Cortex of kidney (tissue), 1 donor: Measurements from ENCODE around the gene LMOD1.

ENCODE experiments used
- DNase-seq: peaks from one replicate; lab custom pipeline; 2025; lab: John Stamatoyannopoulos, UW

Gene LMOD1

GRCh38 chr1:201891451-201892045 is 54.8 kb downstream of the LMOD1 start:
- no peak for DNase-seq

GRCh38 chr1:201890806-201891450 is 55.4 kb downstream of the LMOD1 start:
- DNase-seq, result no peak

DNA sequence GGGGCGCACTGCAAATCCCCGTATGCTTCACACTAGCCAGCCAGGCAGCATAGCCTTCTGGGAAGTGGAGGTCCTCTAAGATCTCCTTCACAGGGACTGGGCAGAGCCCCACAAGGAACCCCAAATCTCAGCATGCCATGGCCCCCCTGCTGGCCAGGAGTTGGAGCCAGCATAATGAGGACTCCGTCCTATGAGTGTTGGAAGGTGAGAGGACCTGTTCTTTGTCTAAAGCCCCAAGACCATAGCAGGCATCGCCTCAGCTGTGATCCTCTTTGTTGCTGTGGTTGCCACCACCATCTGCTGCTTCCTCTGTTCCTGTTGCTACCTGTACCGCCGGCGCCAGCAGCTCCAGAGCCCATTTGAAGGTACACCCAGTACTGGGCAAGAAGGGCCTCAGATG is 56.1 kb downstream of the LMOD1 start:
- no peak for DNase-seq

- DNase-seq, result no peak
Observed at GRCh38 chr1:201889090-201889968, 57.0 kb downstream of the LMOD1 start.

DNA sequence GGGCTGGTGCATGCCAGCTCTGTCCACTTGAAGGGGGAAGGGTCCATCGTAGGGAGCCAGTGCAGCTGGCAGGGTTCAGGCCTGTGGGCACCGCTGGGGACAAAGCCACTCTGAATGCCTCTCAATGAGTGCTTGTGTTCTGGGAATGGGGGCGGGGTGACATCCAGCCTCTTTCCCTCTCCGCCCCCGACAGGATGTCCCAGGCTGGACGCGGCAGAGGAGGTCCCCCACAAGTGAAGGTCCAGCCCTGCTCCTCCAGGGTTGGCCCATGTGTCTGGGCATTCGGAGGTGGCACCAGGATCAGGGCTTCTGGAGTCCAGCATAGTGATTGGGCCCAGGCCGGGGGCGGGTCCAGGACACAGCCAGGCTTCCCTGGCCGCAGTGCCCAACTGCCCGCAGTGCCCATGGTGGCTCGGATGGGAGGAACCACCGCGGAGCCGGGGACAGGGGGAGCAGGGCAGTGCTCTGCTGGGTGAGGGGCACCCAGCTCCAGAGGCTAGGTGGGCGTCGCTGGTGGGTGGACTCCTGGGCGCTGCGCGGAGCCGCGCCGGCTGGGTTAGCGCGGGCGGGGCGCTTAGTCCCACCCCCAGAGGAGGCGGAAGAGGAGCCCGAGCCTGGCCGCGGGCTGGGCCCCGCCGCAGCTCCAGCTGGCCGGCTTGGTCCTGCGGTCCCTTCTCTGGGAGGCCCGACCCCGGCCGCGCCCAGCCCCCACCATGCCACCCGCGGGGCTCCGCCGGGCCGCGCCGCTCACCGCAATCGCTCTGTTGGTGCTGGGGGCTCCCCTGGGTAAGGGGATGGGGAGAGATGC is 57.9 kb downstream of the LMOD1 start, which contains the start of gene SHISA4:
SHISA4 (plus strand) TSS at position 617 of the 808 bp plus-strand sequence; CDS start at position 714, 97 bp downstream.
- DNase-seq, result no peak

DNA sequence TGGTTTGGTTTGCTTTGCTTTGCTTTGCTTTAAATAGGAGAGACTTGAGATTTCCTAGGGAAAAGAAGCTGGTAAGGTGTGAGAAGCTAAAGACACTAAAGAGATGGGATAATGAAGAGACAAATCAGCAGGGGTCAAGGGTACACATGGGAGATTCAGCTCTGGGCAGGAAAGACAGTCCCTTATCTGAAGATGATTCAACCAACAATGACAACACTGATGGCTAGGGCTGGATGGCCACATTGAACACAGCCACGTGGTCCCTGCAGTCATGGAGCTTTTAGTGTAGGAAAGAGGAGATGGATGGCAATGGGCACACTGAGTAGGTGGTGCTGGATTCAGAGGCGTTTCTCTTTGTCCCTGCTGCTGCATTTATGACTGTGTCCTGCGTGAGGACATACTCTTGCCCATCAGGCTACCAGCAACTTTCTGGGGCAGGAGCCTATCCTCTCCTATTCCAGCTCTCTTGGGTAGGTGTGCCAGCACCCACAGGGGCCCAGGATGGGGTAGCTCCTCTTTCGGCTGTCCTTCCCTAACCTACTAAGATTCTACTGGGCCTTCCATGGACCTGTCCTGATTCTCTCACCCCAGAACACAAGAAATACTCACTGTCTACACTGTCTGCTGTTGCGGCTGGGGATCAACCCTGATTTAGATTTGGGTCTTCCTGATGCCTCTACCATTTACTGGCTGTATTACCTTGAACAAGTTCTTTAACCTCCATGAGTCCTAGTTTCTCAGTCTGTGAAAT is 59.1 kb downstream of the LMOD1 start:
- no peak for DNase-seq

DNA sequence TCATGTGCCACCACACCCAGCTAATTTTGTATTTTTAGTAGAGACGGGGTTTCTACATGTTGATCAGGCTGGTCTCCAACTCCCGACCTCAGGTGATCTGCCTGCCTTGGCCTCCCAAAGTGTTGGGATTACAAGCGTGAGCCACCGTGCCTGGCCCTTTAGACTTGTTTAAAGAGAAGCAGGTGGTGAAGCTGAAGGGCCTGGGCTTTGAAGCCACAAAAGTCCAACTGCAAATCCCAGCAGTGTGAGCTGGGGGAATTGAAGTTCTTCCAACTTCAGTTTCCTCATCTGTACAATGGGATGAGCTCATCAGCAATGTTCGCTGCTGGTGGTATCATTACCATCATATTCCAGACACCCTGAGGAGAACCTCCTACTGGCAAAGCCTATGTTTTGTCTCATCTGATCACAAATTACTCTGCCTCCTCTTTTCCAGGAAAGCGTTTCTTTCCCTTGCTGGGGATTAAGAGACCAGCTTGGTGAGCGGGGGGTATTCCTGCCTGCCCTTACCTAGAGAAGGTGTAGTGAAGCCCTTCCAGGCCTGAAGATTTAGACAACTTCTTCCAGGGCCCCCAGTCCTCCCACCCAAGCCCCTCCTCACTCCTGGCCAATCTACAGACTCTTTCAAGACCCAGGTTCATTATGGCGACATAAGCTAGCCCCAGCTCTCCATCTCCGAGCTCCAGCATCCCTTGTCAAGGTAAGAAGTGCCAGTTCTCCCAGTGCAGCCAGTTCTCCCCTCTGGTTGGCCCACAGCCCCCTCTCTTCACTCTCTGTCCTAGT is 60.1 kb downstream of the LMOD1 start:
- DNase-seq, result no peak

- no peak for DNase-seq
Observed at GRCh38 chr1:201885531-201886075, 60.7 kb downstream of the LMOD1 start.

DNA sequence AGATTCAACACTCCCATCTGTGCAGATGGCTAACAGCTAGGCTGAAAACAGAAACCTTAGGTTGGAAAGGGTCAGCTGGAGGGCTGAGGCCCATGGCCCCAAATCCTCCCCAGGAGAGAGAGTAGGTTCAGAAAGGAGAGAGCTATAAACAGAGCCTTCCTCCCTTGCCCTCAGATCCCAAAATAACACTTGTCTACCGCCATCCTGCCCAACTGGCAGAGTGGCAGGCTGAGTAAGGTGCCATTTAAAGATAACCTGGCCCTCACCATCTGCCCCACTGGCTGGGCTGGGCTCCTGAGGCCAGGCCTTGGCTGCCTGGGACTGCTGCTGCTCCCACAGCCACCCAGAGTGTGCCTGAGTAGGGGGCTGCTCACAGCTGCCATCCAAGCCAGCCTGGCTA is 61.9 kb downstream of the LMOD1 start:
- DNase-seq, result no peak

GRCh38 chr1:201883786-201884185 is 62.6 kb downstream of the LMOD1 start:
- DNase-seq, result no peak

- DNase-seq, result no peak
Observed at GRCh38 chr1:201883266-201883665, 63.1 kb downstream of the LMOD1 start.

DNA sequence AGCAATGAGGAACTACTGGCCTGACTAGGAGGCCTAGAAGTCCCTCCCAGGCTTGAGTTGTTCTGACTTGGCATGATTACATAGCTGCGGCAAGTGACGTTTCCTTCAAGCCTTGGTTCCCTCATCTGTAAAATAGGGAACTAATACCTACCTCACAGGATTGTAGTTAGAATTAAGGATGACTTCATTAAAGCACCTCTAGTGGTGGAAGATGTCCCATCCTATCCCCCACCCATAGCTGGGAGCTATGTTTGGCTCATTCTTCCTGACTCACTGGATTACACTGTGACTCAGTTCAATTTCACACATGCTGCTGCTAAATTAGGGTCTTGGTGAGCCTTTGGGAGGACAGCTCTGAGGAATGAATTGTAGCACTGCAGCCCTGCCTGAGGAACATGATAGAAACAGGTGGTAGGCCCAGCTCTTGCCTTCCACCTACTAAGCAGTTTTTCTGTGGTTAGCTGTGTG is 63.6 kb downstream of the LMOD1 start:
- no peak for DNase-seq

- DNase-seq, result no peak
Observed at GRCh38 chr1:201881617-201882016, 64.7 kb downstream of the LMOD1 start.

GRCh38 chr1:201880928-201881571 is 65.3 kb downstream of the LMOD1 start:
- DNase-seq, result no peak

- no peak for DNase-seq
Observed at GRCh38 chr1:201877877-201878401, 68.4 kb downstream of the LMOD1 start.

DNA sequence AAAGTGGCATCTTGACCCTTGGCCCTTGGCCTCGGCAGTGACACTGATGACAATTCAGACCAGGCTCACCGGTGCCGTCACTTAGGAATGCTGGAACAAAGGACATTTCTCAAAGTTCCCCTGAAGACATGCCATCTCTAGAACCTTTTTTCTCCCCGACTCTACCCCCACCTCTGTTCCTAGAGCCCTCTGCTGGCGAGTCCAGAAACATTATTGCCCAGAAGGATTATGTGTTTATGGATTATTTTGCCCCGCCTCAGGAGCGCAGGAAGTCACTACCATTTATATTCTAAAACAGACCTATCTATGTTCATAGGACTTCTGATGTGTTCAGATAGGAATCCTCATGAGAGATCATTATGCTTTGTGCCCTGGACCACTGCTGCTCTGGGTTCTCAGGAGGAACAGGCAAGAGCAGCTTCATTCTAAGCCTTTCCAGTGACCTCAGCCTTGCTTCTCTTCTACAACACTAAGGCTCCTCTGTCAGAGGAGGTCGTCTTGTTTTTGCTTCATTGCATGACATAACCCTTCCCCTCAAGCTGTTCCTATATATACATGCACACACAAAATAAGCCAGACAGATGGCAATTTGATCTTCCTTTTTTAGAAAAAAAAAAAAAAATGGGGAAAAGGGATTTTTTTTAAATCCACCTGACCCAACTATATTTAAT is 70.1 kb downstream of the LMOD1 start:
- no peak for DNase-seq

GRCh38 chr1:201874672-201875071 is 71.7 kb downstream of the LMOD1 start:
- DNase-seq, result no peak

GRCh38 chr1:201870397-201870796 is 76.0 kb downstream of the LMOD1 start:
- DNase-seq, result no peak

- DNase-seq, result no peak
Observed at GRCh38 chr1:201861448-201861847, 84.9 kb downstream of the LMOD1 start.
